Coronary artery (tissue), 2 donors: ENCODE results near the gene C11orf21.
A peak's percentile ranks its signal among the peaks of the same experiment; 100 is the strongest.

ENCODE experiments used
- DNase-seq: peaks from one replicate; pipeline ENCODE4 v3.0.0-alpha.2; 2017; ENCODE audit warnings: low spot score
- H3K27ac ChIP-seq, 2 donors: fragments of 200-600 bp; sonication (generic); one replicate each; pipeline ENCODE4 v1.5.1; 2016 to 2019
- H3K4me3 ChIP-seq: fragments of 200-600 bp; sonication (generic); 2 replicates; pipeline ENCODE4 v1.5.1; 2016; ENCODE audit warnings: mild to moderate bottlenecking, moderate library complexity
- TF ChIP-seq, protein P1 (sequence below): fragments of 200-600 bp; sonication (generic); IDR thresholded peaks from one replicate; pipeline ENCODE4 v1.5.1; 2019; ENCODE audit warnings: antibody characterized with exemption

Gene C11orf21

GRCh38 chr11:2269601-2270321 is 32.0 kb downstream of the C11orf21 start:
- TF ChIP-seq, protein P1, sequence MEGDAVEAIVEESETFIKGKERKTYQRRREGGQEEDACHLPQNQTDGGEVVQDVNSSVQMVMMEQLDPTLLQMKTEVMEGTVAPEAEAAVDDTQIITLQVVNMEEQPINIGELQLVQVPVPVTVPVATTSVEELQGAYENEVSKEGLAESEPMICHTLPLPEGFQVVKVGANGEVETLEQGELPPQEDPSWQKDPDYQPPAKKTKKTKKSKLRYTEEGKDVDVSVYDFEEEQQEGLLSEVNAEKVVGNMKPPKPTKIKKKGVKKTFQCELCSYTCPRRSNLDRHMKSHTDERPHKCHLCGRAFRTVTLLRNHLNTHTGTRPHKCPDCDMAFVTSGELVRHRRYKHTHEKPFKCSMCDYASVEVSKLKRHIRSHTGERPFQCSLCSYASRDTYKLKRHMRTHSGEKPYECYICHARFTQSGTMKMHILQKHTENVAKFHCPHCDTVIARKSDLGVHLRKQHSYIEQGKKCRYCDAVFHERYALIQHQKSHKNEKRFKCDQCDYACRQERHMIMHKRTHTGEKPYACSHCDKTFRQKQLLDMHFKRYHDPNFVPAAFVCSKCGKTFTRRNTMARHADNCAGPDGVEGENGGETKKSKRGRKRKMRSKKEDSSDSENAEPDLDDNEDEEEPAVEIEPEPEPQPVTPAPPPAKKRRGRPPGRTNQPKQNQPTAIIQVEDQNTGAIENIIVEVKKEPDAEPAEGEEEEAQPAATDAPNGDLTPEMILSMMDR, result no peak
- DNase-seq, result peak; percentile 72
- peak overlapping the region; percentile 74 for H3K4me3 ChIP-seq
- H3K27ac ChIP-seq, result peak overlapping the region in 1 of 2 donors; percentile 52

GRCh38 chr11:2268729-2269600 is 32.8 kb downstream of the C11orf21 start:
- Histone ChIP-seq H3K27ac (peak overlapping the region in 1 of 2 donors; percentile 52), H3K4me3 (peak overlapping the region; percentile 74)
- peak; percentile 73 for DNase-seq
- TF ChIP-seq, protein P1, result no peak

DNA sequence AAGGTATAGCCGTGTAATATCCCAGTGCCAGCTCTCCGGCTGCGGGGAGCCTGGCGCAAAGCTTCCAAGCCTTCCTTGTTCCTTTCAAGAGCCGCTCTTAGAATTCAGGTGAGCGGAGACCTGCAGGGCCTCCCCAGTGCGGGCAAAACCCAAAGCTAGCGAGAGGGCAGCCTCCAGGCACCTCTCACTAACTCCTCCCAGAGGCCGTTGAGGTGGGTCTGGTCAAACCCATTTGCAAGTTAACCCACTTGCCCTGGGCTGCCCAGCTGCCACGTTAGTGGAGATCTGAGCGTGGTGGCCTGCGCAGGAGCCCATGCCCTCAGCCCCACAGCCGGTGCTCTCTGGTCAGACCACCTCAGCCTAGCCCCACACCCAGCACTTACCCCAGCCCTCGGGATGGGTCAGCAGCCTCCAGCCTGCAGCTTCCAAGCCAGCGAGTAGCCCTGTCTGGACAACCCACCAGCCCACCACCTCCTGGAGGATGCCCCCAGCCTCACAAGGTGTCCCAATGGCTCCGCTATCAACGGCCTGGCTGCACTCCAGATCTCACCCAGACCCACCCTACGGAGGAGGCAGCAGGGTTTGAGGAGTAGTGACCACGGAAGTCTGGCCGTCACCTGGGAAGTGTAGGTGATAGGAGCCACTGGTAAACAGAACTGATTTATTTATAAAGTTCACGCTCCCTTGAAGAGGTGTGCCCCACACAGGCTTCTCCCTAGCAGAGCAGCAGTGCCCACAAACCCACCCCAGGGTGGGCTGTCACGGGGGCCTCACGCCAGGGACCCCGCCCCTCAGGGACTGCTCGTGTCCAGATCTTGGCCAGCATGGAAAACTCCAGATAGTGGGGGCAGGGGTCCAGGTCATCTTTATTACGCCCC is 33.6 kb downstream of the C11orf21 start:
- peak; percentile 68 for DNase-seq
- TF ChIP-seq, protein P1, result no peak
- Histone ChIP-seq H3K27ac (no peak overlapping the region), H3K4me3 (no peak overlapping the region)

GRCh38 chr11:2267306-2267850 is 34.3 kb downstream of the C11orf21 start:
- DNase-seq, result peak; percentile 64
- TF ChIP-seq, protein P1, result no peak
- H3K4me3 ChIP-seq, result no peak overlapping the region

GRCh38 chr11:2266586-2267305 is 35.0 kb downstream of the C11orf21 start:
- Histone ChIP-seq H3K27ac (no peak overlapping the region), H3K4me3 (no peak overlapping the region)
- TF ChIP-seq, protein P1, result no peak
- peak; percentile 54 for DNase-seq

More at GRCh38 chr11:2267306-2267850, 34.3 kb downstream of the C11orf21 start:
- no peak overlapping the region for H3K27ac ChIP-seq
